ENCODE data around the gene SEC24D. TPM values are rescaled to one million over a fixed set of nuclear protein-coding genes. Genes with fewer than 3 reads are reported as not detected.

The SEC24D gene, protein sequence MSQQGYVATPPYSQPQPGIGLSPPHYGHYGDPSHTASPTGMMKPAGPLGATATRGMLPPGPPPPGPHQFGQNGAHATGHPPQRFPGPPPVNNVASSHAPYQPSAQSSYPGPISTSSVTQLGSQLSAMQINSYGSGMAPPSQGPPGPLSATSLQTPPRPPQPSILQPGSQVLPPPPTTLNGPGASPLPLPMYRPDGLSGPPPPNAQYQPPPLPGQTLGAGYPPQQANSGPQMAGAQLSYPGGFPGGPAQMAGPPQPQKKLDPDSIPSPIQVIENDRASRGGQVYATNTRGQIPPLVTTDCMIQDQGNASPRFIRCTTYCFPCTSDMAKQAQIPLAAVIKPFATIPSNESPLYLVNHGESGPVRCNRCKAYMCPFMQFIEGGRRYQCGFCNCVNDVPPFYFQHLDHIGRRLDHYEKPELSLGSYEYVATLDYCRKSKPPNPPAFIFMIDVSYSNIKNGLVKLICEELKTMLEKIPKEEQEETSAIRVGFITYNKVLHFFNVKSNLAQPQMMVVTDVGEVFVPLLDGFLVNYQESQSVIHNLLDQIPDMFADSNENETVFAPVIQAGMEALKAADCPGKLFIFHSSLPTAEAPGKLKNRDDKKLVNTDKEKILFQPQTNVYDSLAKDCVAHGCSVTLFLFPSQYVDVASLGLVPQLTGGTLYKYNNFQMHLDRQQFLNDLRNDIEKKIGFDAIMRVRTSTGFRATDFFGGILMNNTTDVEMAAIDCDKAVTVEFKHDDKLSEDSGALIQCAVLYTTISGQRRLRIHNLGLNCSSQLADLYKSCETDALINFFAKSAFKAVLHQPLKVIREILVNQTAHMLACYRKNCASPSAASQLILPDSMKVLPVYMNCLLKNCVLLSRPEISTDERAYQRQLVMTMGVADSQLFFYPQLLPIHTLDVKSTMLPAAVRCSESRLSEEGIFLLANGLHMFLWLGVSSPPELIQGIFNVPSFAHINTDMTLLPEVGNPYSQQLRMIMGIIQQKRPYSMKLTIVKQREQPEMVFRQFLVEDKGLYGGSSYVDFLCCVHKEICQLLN
- total RNA-seq (127 and 133 TPM in 2 replicates), polyA plus RNA-seq (81.5 and 88.8 TPM in 2 replicates), polyA minus RNA-seq (114 and 132 TPM in 2 replicates), Bru-seq, nascent RNA (percentile 97 among the genes with signal in this experiment), BruChase-seq, experiment 1, labeled RNA remaining after a 6-hour chase (percentile 83 among the genes with signal in this experiment), BruChase-seq, experiment 2, labeled RNA remaining after a 2-hour chase (percentile 83 among the genes with signal in this experiment)
- 52.0 and 61.7 TPM in 2 replicates for polyA plus RNA-seq (2011; cell fraction: cytosol; rRNA removed)
- 132 and 151 TPM in 2 replicates for polyA plus RNA-seq (2011; cell fraction: nucleus; rRNA removed)
- 73.7 and 81.8 TPM in 2 replicates for polyA plus RNA-seq (2012)
- 4.4 TPM for polyA minus RNA-seq (2011; cell fraction: cytosol; rRNA and poly(A)+ RNA removed)
- polyA minus RNA-seq (2011; cell fraction: nucleus; rRNA and poly(A)+ RNA removed), result 296 and 303 TPM in 2 replicates
- long read RNA-seq, full-length matches to known transcripts, result 132 of 234 reads
- long read RNA-seq, partial matches to known transcripts, result 26 of 234 reads
- long read RNA-seq, other reads (novel, unspliced or antisense), result 76 of 234 reads

- no peak for FAIRE-seq
- H3K27me3 ChIP-seq (ENCODE audit: control insufficient read depth in 2 of 2, insufficient read depth in 2 of 2, low read length in 2 of 2), result no peaks in the 10 kb centered on the region
- no peaks in the 10 kb centered on the region for H4K20me1 ChIP-seq (replicated peaks; ENCODE audit: control insufficient read depth, extremely low read depth, insufficient read depth, low read length)
- H3K4me1 ChIP-seq (ENCODE audit: control insufficient read depth, extremely low read depth, insufficient read depth, low read length), result peaks cover 20% of the 10 kb centered on the region
- H3K9me1 ChIP-seq (replicated peaks; ENCODE audit: control insufficient read depth, extremely low read depth, insufficient read depth, low read length), result no peaks in the 10 kb centered on the region
- intact Hi-C loops (cut with micrococcal nuclease), result loop anchor here (1.0 to 10.0 kb wide), 8 partner anchors 30 to 689 kb away; partner anchors contain the start of genes METTL14 and USP53
- H2AFZ ChIP-seq (ENCODE audit: low read depth, low read length), result peak within 1 kb of the TSS; percentile 81
- peak within 1 kb of the TSS; percentile 91 for H3K27ac ChIP-seq (ENCODE audit: insufficient read depth, low read depth, low read length)
- TF ChIP-seq POLR2A (IDR thresholded peaks at IDR 0.05; ENCODE audit: low read depth, low read length) (peak; percentile 73), JUN (IDR thresholded peaks at IDR 0.05; ENCODE audit: borderline replicate concordance, insufficient read depth, insufficient read length, low read depth) (no peak), FOS (IDR thresholded peaks at IDR 0.05; ENCODE audit: borderline replicate concordance, insufficient read depth, low read length) (no peak), POLR2AphosphoS5 (IDR thresholded peaks at IDR 0.05; ENCODE audit: insufficient read depth, low read depth, low read length) (peak; percentile 89)
- DNase-seq (ENCODE audit: low read depth, low spot score), result peak; percentile 89
- POLR2A ChIA-PET, result interaction anchor here (0.8 kb wide), 1 partner anchor 25 kb away, joined by 4 read pairs; no protein-coding TSS in a partner anchor
- peaks cover 7 to 18% of the 10 kb centered on the region in 2 experiments for H3K36me3 ChIP-seq (ENCODE audit: control insufficient read depth in 2 of 2, extremely low read depth in 1 of 2, insufficient read depth in 2 of 2, low read length in 2 of 2)
- BruUV-seq (replicated peaks), result no TSS peak
- H3K4me3 ChIP-seq (replicated peaks in 1 of 3; ENCODE audit: insufficient read depth in 1 of 3, low read depth in 1 of 3, low read length in 3 of 3), result peak within 1 kb of the TSS; percentile 87 to 95 (median 95)
- CTCF ChIA-PET, result interaction anchor here (1.1 to 3.4 kb wide), 7 partner anchors 11 to 133 kb away, joined by 3 to 19 read pairs (median 4); no protein-coding TSS in a partner anchor
- H3K4me2 ChIP-seq (ENCODE audit: insufficient read depth, low read length), result peak within 1 kb of the TSS; percentile 97
- H3K9me3 ChIP-seq (replicated peaks; ENCODE audit: control insufficient read depth, insufficient read depth, low read length), result no peaks in the 10 kb centered on the region
- H3K9ac ChIP-seq (replicated peaks; ENCODE audit: extremely low read depth, insufficient read depth, low read length), result peak within 1 kb of the TSS; percentile 97
- dilution Hi-C loops (cut with MboI; ENCODE audit: extremely low pct_ligation_motif_present, low sequenced_read_pairs), result no loop called here
- H3K79me2 ChIP-seq (ENCODE audit: control insufficient read depth, insufficient read depth, low read length), result peaks cover 50% of the 10 kb centered on the region
These were observed at the start of gene SEC24D for GRCh38 chr4:118835571-118836300. SEC24D (minus strand) TSS chr4:118836126; CDS start chr4:118833696, 2,430 bp downstream.
